Measurements from ENCODE around the gene RASA4B. TPM values are rescaled to one million over a fixed set of nuclear protein-coding genes. Genes with fewer than 3 reads are reported as not detected.

Gene RASA4B
- total and polyA plus RNA-seq, 2 of the 4 experiments (the other 2 are of a cell fraction) = 1.8 to 7.7 TPM

- peak overlapping the region; percentile 33 for H2AFZ ChIP-seq (replicated peaks; ENCODE audit: low read length, poor library complexity)
- H2BK15ac ChIP-seq (ENCODE audit: low read depth, low read length) = no peak overlapping the region
- BruUV-seq (replicated peaks) = no TSS peak
- peak overlapping the region; percentile 85 for H3K23ac ChIP-seq (ENCODE audit: low read depth, low read length)
- H3K4ac ChIP-seq (ENCODE audit: low read depth, low read length) = peak overlapping the region; percentile 27; the same call in 1 of the 2 replicates
- intact Hi-C loops (cut with micrococcal nuclease) = no loop called here
- no peak overlapping the region for H3K9ac ChIP-seq (ENCODE audit: low read depth, low read length)
- peaks cover 25 to 58% of the 10 kb centered on the region in 2 experiments for H3K79me1 ChIP-seq (ENCODE audit: low read depth in 1 of 2, low read length in 2 of 2)
- H3K4me3 ChIP-seq (ENCODE audit: insufficient read depth, low read depth, low read length) = no peak overlapping the region
- no peak overlapping the region for H2BK20ac ChIP-seq (ENCODE audit: low read depth, low read length)
- peaks cover 20% of the 10 kb centered on the region for H3K36me3 ChIP-seq (ENCODE audit: control insufficient read depth, insufficient read depth, low read length)
- H4K8ac ChIP-seq (ENCODE audit: low read depth in 2 of 2, low read length in 2 of 2) = no peak overlapping the region
- H2BK120ac ChIP-seq (ENCODE audit: low read depth, low read length) = no peak overlapping the region
- no peak overlapping the region for H3K56ac ChIP-seq (ENCODE audit: extremely low read depth, insufficient read depth, low read length)
- H3K4me1 ChIP-seq (ENCODE audit: control insufficient read depth, insufficient read depth, low read length) = peaks cover 6% of the 10 kb centered on the region
- 100% methylated on average over 2 of the region's 7 CpGs; no CpG with 5 or more reads in 1 of the 2 experiments for WGBS, 2 experiments (ENCODE audit: extremely low coverage in 2 of 2, insufficient read length in 1 of 2)
- H2AK9ac ChIP-seq (replicated peaks; ENCODE audit: low read depth, low read length, poor library complexity) = peak overlapping the region; percentile 60
- in situ Hi-C loops (cut with MboI; ENCODE audit: low sequenced_read_pairs) = no loop called here
- H3K27me3 ChIP-seq (ENCODE audit: control insufficient read depth, insufficient read depth, low read length) = no peaks in the 10 kb centered on the region
- no peak overlapping the region for H2BK5ac ChIP-seq (ENCODE audit: low read depth, low read length, poor library complexity, severe bottlenecking)
- DNase-seq (no peak), ATAC-seq (ENCODE audit: low read depth) (no peak)
- no peak overlapping the region for H3K18ac ChIP-seq (ENCODE audit: low read depth, low read length)
- POLR2A ChIA-PET (ENCODE audit: unreplicated experiment) = no interaction called here
- H3K27ac ChIP-seq (ENCODE audit: insufficient read depth, low read length) = no peak overlapping the region
- peaks cover 6% of the 10 kb centered on the region for H4K20me1 ChIP-seq (ENCODE audit: insufficient read depth, low read length)
- H3K9me1 ChIP-seq (ENCODE audit: insufficient read depth, low read length) = peaks cover 14% of the 10 kb centered on the region
- H3K14ac ChIP-seq (replicated peaks; ENCODE audit: low read depth, low read length) = no peak overlapping the region
- CTCF ChIA-PET = no interaction called here
- dilution Hi-C loops (cut with HindIII; ENCODE audit: low sequenced_read_pairs, unreplicated experiment) = no loop called here
- H3K9me3 ChIP-seq (ENCODE audit: control insufficient read depth, insufficient read depth, low read length) = no peaks in the 10 kb centered on the region
- no peak overlapping the region for H4K5ac ChIP-seq (ENCODE audit: low read depth, low read length)
- H4K91ac ChIP-seq (ENCODE audit: insufficient read depth, low read depth, low read length) = no peak overlapping the region
- TF ChIP-seq CHD1 (IDR thresholded peaks at IDR 0.05; ENCODE audit: low read depth, low read length) (no peak), MAFK (IDR thresholded peaks at IDR 0.05; ENCODE audit: low read depth, low read length) (no peak), RFX5 (IDR thresholded peaks at IDR 0.05; ENCODE audit: low read depth, low read length) (no peak), MXI1 (IDR thresholded peaks at IDR 0.05; ENCODE audit: borderline replicate concordance, low read depth, low read length) (no peak), RCOR1 (IDR thresholded peaks at IDR 0.05; ENCODE audit: insufficient replicate concordance, low read length) (no peak), CTCF (conservative IDR thresholded peaks at IDR 0.05; ENCODE audit: low read depth, low read length) (no peak)
- H3K4me2 ChIP-seq (ENCODE audit: low read depth, low read length) = no peak overlapping the region; the same call in 1 of the 2 replicates
- H2AK5ac ChIP-seq (ENCODE audit: low read depth, low read length) = no peak overlapping the region
Measured at GRCh38 chr7:102466097-102466496, 51.5 kb downstream of the RASA4B start.
